GM10248 (cell line): ENCODE measurements around the gene HADH.
A peak's percentile ranks its signal among the peaks of the same experiment; 100 is the strongest.
"Not testable (repeated sequence)": the region's sequence is repeated elsewhere in the genome, so short reads cannot be mapped to it uniquely, and the experiment has no call there.

ENCODE experiments used
- CTCF ChIA-PET: fragments of 300-600 bp; sonication (Branson Sonifier 250); formaldehyde crosslinking; extraction: SDS; loops from one replicate; lab custom pipeline; 2021; ENCODE audit warnings: antibody characterized with exemption; lab: Yijun Ruan, JAX
- POLR2A ChIA-PET: fragments of 350-650 bp; sonication (Branson Sonifier 250); formaldehyde crosslinking; extraction: SDS; loops from one replicate; lab custom pipeline; 2020; ENCODE audit warnings: antibody characterized with exemption; lab: Yijun Ruan, JAX
- DNase-seq: peaks from one replicate; pipeline ENCODE4 v3.0.0; 2012; ENCODE audit errors: extremely low spot score
- CTCF ChIP-seq: IDR thresholded peaks from 2 replicates; pipeline ENCODE4 v1.5.1; 2012; ENCODE audit warnings: mild to moderate bottlenecking, low read depth; ENCODE audit errors: extremely low read depth, missing control alignments, control extremely low read depth

The HADH gene

GRCh38 chr4:107989537-107990386 lies at the start of gene HADH:
TSS of gene HADH (plus strand) at chr4:107989889. CDS start at chr4:107989933, 44 bp downstream.
- TF ChIP-seq CTCF: no peak
- CTCF ChIA-PET: interaction anchor here (2.0 to 10.7 kb wide), 3 partner anchors 9 to 40 kb away, joined by 5 to 76 read pairs (median 6); no protein-coding TSS in a partner anchor
- POLR2A ChIA-PET: interaction anchor here (0.6 kb wide), 1 partner anchor 30 kb away, joined by 3 read pairs; no protein-coding TSS in a partner anchor
- DNase-seq: peak; percentile 97

- no peak for DNase-seq
- no peak for TF ChIP-seq CTCF
- POLR2A ChIA-PET: no interaction called here
- CTCF ChIA-PET: no interaction called here
Observed at GRCh38 chr4:107945809-107946208, 43.9 kb upstream of the HADH start.

- DNase-seq: no peak
- CTCF ChIA-PET: no interaction called here
- POLR2A ChIA-PET: no interaction called here
- no peak for TF ChIP-seq CTCF
Observed at GRCh38 chr4:107950746-107951540, 38.7 kb upstream of the HADH start.

GRCh38 chr4:107951551-107951950 lies 38.1 kb upstream of the HADH start:
- TF ChIP-seq CTCF: no peak
- DNase-seq: no peak
- CTCF ChIA-PET: no interaction called here
- POLR2A ChIA-PET: no interaction called here

- no peak for TF ChIP-seq CTCF
- DNase-seq: no peak
- ChIA-PET CTCF (no interaction called here), POLR2A (no interaction called here)
Observed at GRCh38 chr4:107956011-107956410, 33.7 kb upstream of the HADH start.

GRCh38 chr4:107966903-107967302 lies 22.8 kb upstream of the HADH start:
- no peak for TF ChIP-seq CTCF
- DNase-seq: no peak
- POLR2A ChIA-PET: no interaction called here
- CTCF ChIA-PET: interaction anchor here (1.1 kb wide), 1 partner anchor 14 kb away, joined by 4 read pairs; no protein-coding TSS in a partner anchor

- CTCF ChIA-PET: interaction anchor here (1.1 kb wide), 1 partner anchor 15 kb away, joined by 4 read pairs; no protein-coding TSS in a partner anchor
- POLR2A ChIA-PET, DNase-seq: not testable (repeated sequence)
Observed at GRCh38 chr4:107967519-107967918, 22.2 kb upstream of the HADH start.

- CTCF ChIA-PET: interaction anchor here (1.1 kb wide), 1 partner anchor 15 kb away, joined by 4 read pairs; no protein-coding TSS in a partner anchor
- DNase-seq, POLR2A ChIA-PET: not testable (repeated sequence)
Observed at GRCh38 chr4:107967921-107968320, 21.8 kb upstream of the HADH start.
